Stimulated activated CD4-positive, alpha-beta T cell treated with anti-CD3 and anti-CD28 coated beads, Interleukin-1b, Interleukin-23, amount 100 ng/mL, for 1 hour (primary cell): ENCODE measurements around the gene L2HGDH.

Experiments
- DNase-seq, 2 donors: peaks; one replicate each; pipeline ENCODE4 v3.0.0-alpha.2; 2020; ENCODE audit warnings: low read depth in 2 of 2

L2HGDH gene

DNA sequence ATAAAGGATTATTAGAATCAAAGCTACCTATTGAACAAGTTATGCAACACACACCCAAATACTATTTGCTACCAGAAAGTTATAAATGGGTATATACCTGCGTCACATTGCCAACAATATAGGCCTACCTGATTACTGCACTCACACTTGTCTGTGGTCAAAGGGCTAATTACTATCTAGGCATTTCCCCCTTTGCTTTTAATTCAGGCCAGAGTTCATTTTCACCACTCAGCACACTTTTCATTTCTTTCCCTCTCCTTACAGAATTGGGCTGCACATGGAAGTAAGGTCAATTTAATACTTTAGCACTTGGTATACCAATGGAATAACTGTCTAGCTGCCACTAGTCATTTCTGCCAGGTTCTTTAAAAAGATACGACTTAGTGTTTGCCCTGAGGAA is 82.3 kb downstream of the L2HGDH start:
- no peak for DNase-seq

DNA sequence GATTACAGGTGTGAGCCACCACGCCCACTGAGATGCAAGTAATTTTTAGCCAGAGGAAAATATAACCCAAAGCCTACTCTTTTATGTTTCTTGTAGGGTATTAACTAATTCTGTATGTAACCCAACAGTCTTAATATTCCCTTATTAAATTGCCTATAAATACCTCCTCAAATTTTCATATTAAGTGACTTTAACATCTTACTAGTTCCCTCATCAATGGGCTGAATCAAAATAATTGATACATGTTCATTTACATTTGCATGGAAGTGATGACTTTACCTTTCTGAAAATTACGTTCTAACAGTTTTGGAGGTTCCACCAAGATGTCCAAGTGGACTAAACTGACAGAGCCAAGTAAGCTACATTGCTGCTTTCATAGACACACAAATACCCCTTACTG is 83.7 kb downstream of the L2HGDH start:
- no peak for DNase-seq

DNA sequence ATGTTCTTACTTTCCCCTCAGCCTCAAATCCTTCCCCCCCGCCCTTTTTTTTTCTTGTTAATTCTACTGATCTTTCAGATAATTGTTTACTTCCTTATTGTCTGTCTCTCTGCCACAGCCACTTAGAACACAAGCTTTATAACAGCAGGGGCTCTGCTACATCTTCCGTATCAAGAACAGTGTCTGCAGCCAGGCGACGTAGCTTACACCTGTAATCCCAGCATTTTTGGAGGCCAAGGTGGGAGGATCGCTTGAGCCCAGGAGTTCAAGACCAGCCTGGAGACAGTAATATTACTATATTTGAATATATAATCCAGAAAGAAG is 86.1 kb downstream of the L2HGDH start:
- DNase-seq = no peak

DNA sequence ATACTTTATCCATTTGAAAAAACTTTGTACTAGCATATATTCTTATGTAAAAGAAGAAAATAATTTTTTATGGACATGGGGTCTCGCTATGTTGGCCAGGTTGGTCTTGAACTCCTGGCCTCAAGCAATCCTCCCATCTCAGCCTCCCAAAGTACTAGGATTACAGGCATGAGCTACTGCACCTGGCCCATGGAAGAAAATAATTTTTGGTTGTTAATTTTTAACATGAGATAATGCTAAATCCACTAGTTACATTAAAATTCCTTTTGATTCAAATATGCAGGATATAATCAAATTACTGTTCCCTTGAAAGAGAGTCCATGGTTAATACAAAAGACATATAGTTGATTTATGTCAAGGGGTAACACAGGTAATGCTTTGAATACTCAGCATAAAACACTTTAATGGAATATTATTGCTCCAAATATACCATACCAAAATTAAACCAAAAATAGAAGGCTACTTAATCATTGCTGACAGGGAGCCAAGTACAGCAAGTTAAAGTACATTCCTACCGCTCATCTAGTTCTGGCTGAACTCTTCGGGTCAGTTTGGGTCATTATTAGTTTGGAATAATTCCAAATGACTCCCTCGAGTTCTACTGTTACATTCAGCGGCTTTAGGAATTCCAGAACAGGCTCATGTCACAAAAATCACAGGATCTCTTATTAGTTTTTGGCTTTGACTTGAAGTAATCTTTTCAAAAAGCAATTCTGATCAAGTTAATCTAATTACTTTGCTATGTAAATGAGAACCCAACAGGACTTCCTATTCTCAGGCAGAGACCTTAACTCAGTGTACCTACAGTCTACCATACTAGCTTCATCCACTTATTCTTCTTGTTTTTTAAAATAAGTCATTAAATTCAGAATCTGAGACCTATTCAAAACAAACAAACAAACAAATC is 86.7 kb downstream of the L2HGDH start:
- DNase-seq = no peak

DNA sequence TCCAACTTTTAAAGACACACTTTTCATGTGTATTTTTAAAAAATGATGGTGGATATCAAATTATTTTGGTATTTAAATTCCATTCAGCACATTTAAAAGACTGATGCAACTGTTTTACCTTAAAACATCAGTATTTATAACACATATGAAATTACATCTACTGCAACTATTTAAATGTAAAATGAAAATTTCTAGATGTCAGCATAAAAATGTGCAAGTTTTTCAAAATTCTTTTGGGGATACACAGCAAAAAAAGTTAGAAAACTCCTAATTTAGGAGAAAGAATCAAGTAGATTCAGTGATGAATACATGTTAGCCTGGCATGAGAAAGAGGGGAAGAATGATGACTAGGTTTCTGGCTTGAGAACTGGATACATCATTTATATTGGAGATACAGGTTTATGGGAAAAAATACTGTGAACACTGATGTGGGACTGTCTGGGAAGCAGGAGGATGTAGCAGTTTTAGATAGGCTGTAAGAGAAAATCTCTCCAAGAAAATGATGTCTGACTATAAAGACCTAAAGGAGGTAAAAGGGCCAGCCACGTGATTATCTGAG is 89.9 kb downstream of the L2HGDH start:
- no peak for DNase-seq

DNA sequence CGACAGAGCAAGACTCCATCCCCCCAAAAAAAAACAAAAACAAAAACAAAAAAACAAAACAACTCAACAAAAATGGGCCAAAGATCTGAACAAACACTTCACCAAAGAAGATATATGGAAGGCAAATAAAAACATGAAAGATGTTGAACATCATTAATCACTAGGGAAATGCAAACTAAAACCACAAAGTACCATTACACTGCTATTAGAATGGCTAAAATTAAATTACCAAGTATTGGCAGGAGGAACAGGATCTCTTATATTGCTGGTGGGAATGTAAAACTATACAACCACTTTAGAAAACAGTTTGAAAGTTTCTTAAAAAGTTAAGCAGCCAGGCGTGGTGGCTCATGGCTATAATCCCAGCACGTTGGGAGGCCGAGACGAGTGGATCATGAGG is 93.5 kb downstream of the L2HGDH start:
- DNase-seq = no peak

DNA sequence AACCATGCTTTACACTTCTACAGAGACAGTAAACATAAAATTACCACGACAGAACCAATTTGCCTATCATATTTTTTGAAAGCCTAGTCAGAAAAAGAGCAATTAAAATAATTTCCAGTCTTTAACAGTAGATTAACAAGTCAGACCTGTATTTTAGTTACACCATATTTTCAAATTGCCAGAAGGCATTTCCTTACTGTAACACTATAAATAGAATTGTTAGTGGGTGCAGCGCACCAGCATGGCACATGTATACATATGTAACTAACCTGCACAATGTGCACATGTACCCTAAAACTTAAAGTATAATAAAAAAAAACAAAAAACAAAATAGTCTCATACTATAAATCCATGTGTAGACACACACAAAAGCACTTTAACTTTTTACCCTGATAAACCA is 96.6 kb downstream of the L2HGDH start:
- no peak for DNase-seq

DNA sequence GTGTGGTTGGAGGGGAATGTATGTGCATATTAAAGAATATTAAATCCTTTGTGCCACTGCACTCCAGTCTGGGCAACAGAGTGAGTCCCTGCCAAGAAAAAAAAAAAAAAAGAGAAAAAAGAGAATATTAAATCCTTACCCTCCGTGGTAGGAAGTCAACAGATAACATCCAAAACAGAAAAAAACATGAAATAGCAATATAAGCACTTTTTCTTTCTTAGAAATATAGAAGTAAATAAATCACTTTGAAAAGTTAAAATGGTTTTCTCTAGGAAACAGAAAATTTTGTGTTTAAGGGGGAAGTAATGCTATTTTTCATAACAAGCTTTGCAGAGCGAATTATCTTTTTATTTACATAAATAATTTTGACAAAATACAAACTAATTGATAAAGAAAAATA is 98.2 kb downstream of the L2HGDH start:
- no peak for DNase-seq

DNA sequence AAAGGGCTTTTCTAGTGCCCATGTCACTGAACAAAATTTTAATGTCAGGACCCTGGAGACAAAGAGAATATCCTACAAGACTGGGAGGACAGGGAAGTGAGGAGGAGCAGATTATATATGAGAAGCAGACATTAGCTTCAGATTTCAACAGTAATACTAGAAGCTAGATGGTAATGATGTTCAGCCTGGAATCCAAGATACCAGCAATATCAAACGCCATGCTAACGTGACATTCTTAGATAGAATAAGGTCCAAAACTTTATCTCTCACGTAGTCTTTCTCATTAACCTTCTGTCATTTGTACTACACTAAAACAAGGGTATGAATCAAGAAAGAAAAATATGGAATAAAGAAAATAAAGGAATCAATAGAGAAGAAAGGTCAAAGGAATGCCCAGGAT is 99.3 kb downstream of the L2HGDH start:
- DNase-seq = no peak

DNA sequence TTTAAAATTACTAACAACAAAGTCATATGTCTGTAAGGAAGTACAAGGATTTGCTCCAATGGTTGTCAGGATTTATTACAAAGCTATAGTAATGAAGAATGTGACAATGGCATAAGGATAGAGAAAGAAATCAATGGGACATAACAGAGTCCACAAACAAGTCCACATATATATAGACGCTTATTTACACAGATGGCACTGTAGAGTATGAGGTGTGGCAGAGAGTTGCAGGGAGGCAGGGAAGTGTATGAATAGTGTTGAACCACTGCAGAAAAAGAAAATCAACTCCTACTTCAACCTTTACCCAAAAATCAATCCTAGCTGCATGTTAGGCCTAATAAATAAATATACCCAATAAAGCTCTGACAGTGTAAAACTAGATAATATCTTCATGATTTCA is 102.0 kb downstream of the L2HGDH start:
- DNase-seq = no peak

DNA sequence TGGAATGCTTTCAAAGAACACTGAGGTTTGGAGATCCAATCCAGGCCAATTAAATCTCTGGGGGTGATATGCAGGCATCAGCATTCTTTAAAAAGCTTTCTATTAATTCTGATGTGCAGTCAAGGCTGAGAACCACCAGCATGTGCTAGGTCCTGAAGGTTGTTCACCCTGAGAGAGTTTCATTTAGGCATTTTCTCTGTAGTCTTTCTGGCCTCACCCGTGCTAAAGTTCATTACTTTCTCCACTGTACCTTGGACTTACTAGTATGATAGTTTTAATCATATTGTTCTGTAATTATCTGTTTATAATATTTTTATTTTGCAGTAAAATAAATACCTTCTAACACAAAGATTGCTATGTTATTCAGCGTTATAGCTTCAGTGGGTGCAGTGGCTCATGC is 113.5 kb downstream of the L2HGDH start:
- no peak for DNase-seq

DNA sequence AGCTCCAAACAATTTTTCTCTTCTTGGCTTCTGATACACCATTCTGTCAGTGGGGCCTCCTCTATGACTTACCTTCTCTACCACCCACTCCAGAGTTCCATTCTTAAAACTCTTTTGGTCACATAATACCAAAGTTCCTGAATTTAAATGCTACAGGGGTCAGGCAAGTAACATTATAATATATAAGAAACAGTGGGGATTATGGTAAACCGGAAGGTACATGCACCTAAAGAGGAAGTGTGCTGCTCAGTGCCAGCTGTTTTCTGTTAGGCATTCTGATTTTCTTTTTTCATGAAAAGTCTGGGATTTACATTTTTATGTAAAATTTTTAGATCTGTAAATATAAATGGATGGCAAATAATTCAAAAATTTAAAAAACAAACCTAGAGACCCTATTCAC is 120.5 kb downstream of the L2HGDH start:
- no peak for DNase-seq
